ENCODE results near the gene EHBP1. TPM values are rescaled to one million over a fixed set of nuclear protein-coding genes. Genes with fewer than 3 reads are reported as not detected.

The EHBP1 gene
- polyA plus RNA-seq, 1 of the 3 experiments (the other 2 are of a cell fraction) = 62.7 TPM

- H3K79me2 ChIP-seq (ENCODE audit: insufficient read depth) = peaks cover 17% of the 10 kb centered on the region
- WGBS (ENCODE audit: low lambda C conversion rate) = 94% methylated on average over 2 of the region's 2 CpGs
- peaks cover 0 to 11% of the 10 kb centered on the region in 2 experiments; a peak in 2 of 4 replicates for H3K4me1 ChIP-seq (ENCODE audit: control insufficient read depth in 1 of 2, insufficient read depth in 2 of 2, low read depth in 1 of 2, low read length in 1 of 2)
- ChIA-PET POLR2A (no interaction called here), CTCF (interaction anchor here (0.6 to 1.6 kb wide), 2 partner anchors 324 to 693 kb away, joined by 3 read pairs; no protein-coding TSS in a partner anchor)
- no peaks in the 10 kb centered on the region for H3K27me3 ChIP-seq (ENCODE audit: insufficient read depth)
- no peaks in the 10 kb centered on the region for H3F3A ChIP-seq (replicated peaks; ENCODE audit: insufficient read depth)
- no peak for TF ChIP-seq TCF12 (IDR thresholded peaks at IDR 0.05)
- no peak for TF ChIP-seq RXRA (IDR thresholded peaks at IDR 0.05; ENCODE audit: borderline replicate concordance, low read depth)
- TF ChIP-seq NRF1 (IDR thresholded peaks at IDR 0.05; ENCODE audit: low read depth, low read length) = no peak
- TF ChIP-seq POLR2AphosphoS5 (IDR thresholded peaks at IDR 0.05; ENCODE audit: low read depth, low read length) = no peak
- TF ChIP-seq NFIC (IDR thresholded peaks at IDR 0.05; ENCODE audit: borderline replicate concordance) = no peak
- no peak for TF ChIP-seq MXI1 (IDR thresholded peaks at IDR 0.05; ENCODE audit: low read depth, low read length)
- TF ChIP-seq GATA2 (CRISPR knock-in tag; IDR thresholded peaks at IDR 0.05) = no peak
- TF ChIP-seq CHD2 (IDR thresholded peaks at IDR 0.05; ENCODE audit: low read length, partially characterized antibody) = no peak
- TF ChIP-seq JUND (IDR thresholded peaks at IDR 0.05) = no peak
- no peak for TF ChIP-seq EP300 (IDR thresholded peaks at IDR 0.05; ENCODE audit: borderline replicate concordance in 1 of 2, low read depth in 1 of 2, low read length in 1 of 2)
- TF ChIP-seq GABPA (IDR thresholded peaks at IDR 0.05; ENCODE audit: low read depth) = no peak
- TF ChIP-seq REST (IDR thresholded peaks at IDR 0.05; ENCODE audit: low read depth, low read length) = no peak
- H3K9ac ChIP-seq = no peak overlapping the region
- H3K4me2 ChIP-seq = no peak overlapping the region
- H3K9me3 ChIP-seq = no peaks in the 10 kb centered on the region
- H3K27ac ChIP-seq (ENCODE audit: low read depth in 2 of 2, low read length in 1 of 2) = no peak overlapping the region
- H2AFZ ChIP-seq (ENCODE audit: low read depth) = no peak overlapping the region
- H4K20me1 ChIP-seq (ENCODE audit: insufficient read depth) = no peaks in the 10 kb centered on the region; the same call in 1 of the 2 replicates
- H3K36me3 ChIP-seq (replicated peaks in 1 of 2; ENCODE audit: control insufficient read depth in 1 of 2, insufficient read depth in 2 of 2, low read length in 1 of 2) = peaks cover 0 to 3% of the 10 kb centered on the region in 2 experiments
- no peak overlapping the region for H3K4me3 ChIP-seq (ENCODE audit: low read depth in 2 of 2, low read length in 1 of 2)
- no peak for DNase-seq
- H3K9me2 ChIP-seq = no peaks in the 10 kb centered on the region
These were observed 87.7 kb downstream of the EHBP1 start for GRCh38 chr2:62793213-62793612.

- peaks cover 13% of the 10 kb centered on the region for H3K79me2 ChIP-seq (ENCODE audit: insufficient read depth)
- no peaks in the 10 kb centered on the region for H3F3A ChIP-seq (replicated peaks; ENCODE audit: insufficient read depth)
- H3K36me3 ChIP-seq (replicated peaks in 1 of 2; ENCODE audit: control insufficient read depth in 1 of 2, insufficient read depth in 2 of 2, low read length in 1 of 2) = peaks cover 4 to 6% of the 10 kb centered on the region in 2 experiments
- no peaks in the 10 kb centered on the region for H3K9me2 ChIP-seq
- no peaks in the 10 kb centered on the region for H3K9me3 ChIP-seq
- H4K20me1 ChIP-seq (ENCODE audit: insufficient read depth) = no peaks in the 10 kb centered on the region; the same call in 1 of the 2 replicates
- H3K4me3 ChIP-seq (ENCODE audit: low read depth in 2 of 2, low read length in 1 of 2) = no peak overlapping the region
- 58% methylated on average over 2 of the region's 2 CpGs for WGBS (ENCODE audit: low lambda C conversion rate)
- H3K27ac ChIP-seq (ENCODE audit: low read depth in 2 of 2, low read length in 1 of 2) = no peak overlapping the region
- CTCF ChIA-PET = interaction anchor here (1.6 kb wide), 1 partner anchor 326 kb away, joined by 3 read pairs; no protein-coding TSS in a partner anchor
- no peak for DNase-seq
- H3K9ac ChIP-seq = no peak overlapping the region
- H2AFZ ChIP-seq (ENCODE audit: low read depth) = no peak overlapping the region
- no peak overlapping the region for H3K4me2 ChIP-seq
- TF ChIP-seq GABPA (IDR thresholded peaks at IDR 0.05; ENCODE audit: low read depth) = no peak
- no peak for TF ChIP-seq USF2 (IDR thresholded peaks at IDR 0.05; ENCODE audit: borderline replicate concordance, low read depth, low read length)
- TF ChIP-seq TEAD4 (IDR thresholded peaks at IDR 0.05; ENCODE audit: borderline replicate concordance, insufficient read depth) = no peak
- no peaks in the 10 kb centered on the region for H3K27me3 ChIP-seq (ENCODE audit: insufficient read depth)
- peaks cover 0 to 11% of the 10 kb centered on the region in 2 experiments; a peak in 2 of 4 replicates for H3K4me1 ChIP-seq (ENCODE audit: control insufficient read depth in 1 of 2, insufficient read depth in 2 of 2, low read depth in 1 of 2, low read length in 1 of 2)
- POLR2A ChIA-PET = no interaction called here
These were observed 89.3 kb downstream of the EHBP1 start for GRCh38 chr2:62794791-62795190.
